Neural cell (in vitro differentiated cells): ENCODE results near the gene PRKCE. TPM values are rescaled to one million over a fixed set of nuclear protein-coding genes. Genes with fewer than 3 reads are reported as not detected.

Source experiments
- H2AFZ ChIP-seq: fragments of 200-600, 300-800 bp; sonication (generic), shearing (Covaris generic); 2 replicates; pipeline ENCODE4 v1.6.0; 2014; ENCODE audit warnings: low read depth, mild to moderate bottlenecking, antibody characterized with exemption, low read length, moderate library complexity
- H3F3A ChIP-seq: fragments of 200-600 bp; shearing (Covaris generic); 2 replicates; pipeline ENCODE4 v1.6.1; 2016; ENCODE audit warnings: mild to moderate bottlenecking, moderate library complexity, mixed read lengths, antibody characterized with exemption, low read length; ENCODE audit not compliant: insufficient read depth, poor library complexity, severe bottlenecking
- H3K27ac ChIP-seq: fragments of 200-600, 300-800 bp; sonication (generic), shearing (Covaris generic); 2 replicates; pipeline ENCODE4 v1.5.1; 2014; ENCODE audit warnings: mild to moderate bottlenecking, low read length, moderate library complexity
- H3K27me3 ChIP-seq: fragments of 300-800, 200-600 bp; sonication (generic), shearing (Covaris generic); 2 replicates; pipeline ENCODE4 v1.6.0; 2014; ENCODE audit warnings: mild to moderate bottlenecking, low read depth, low read length, moderate library complexity; ENCODE audit not compliant: insufficient read depth
- H3K36me3 ChIP-seq: fragments of 300-800, 200-600 bp; sonication (generic), shearing (Covaris generic); 2 replicates; pipeline ENCODE4 v1.5.1; 2014; ENCODE audit warnings: mild to moderate bottlenecking, antibody characterized with exemption, low read length, moderate library complexity; ENCODE audit not compliant: insufficient read depth
- H3K4me2 ChIP-seq: fragments of 300-800, 200-600 bp; sonication (generic), shearing (Covaris generic); 2 replicates; pipeline ENCODE4 v1.6.0; 2014; ENCODE audit warnings: mild to moderate bottlenecking, low read length
- H3K4me3 ChIP-seq: fragments of 300-800, 200-600 bp; sonication (generic), shearing (Covaris generic); 2 replicates; pipeline ENCODE4 v1.5.1; 2014; ENCODE audit warnings: mild to moderate bottlenecking, low read length, moderate library complexity
- H3K79me2 ChIP-seq: fragments of 200-600 bp; shearing (Covaris generic); replicated peaks from 2 replicates; pipeline ENCODE4 v1.6.0; 2014; ENCODE audit warnings: mild to moderate bottlenecking, low read length, moderate library complexity; ENCODE audit not compliant: insufficient read depth
- H3K9ac ChIP-seq: fragments of 300-800, 200-600 bp; sonication (generic), shearing (Covaris generic); 2 replicates; pipeline ENCODE4 v1.6.1; 2016; ENCODE audit warnings: mild to moderate bottlenecking, low read length, mixed read lengths
- H3K9me2 ChIP-seq: fragments of 200-600 bp; shearing (Covaris generic); 2 replicates; pipeline ENCODE4 v1.6.1; 2016; ENCODE audit warnings: mild to moderate bottlenecking, low read length, mixed read lengths; ENCODE audit not compliant: insufficient read depth
- H3K9me3 ChIP-seq: fragments of 200-600, 300-800 bp; sonication (generic), shearing (Covaris generic); 2 replicates; pipeline ENCODE4 v1.6.1; 2016; ENCODE audit warnings: mild to moderate bottlenecking, mixed run types, low read length, moderate library complexity, mixed read lengths
- H4K20me1 ChIP-seq: fragments of 200-600 bp; shearing (Covaris generic); 2 replicates; pipeline ENCODE4 v1.6.1; 2016; ENCODE audit warnings: mild to moderate bottlenecking, mixed run types; ENCODE audit not compliant: insufficient read depth
- EP300 ChIP-seq: fragments of 450-650 bp; conservative IDR thresholded peaks from 2 replicates; pipeline ENCODE4 v1.6.1; 2014; ENCODE audit warnings: antibody characterized with exemption, mild to moderate bottlenecking, moderate library complexity; ENCODE audit not compliant: poor library complexity, severe bottlenecking
- EZH2 ChIP-seq: fragments of 200-600, 300-800 bp; shearing (Covaris generic), sonication (generic); IDR thresholded peaks from 2 replicates; pipeline ENCODE4 v1.6.1; 2014; ENCODE audit warnings: antibody characterized with exemption, low read length, borderline replicate concordance, mild to moderate bottlenecking; ENCODE audit not compliant: insufficient read depth, poor library complexity, severe bottlenecking
- MXI1 ChIP-seq: fragments of 450-650 bp; conservative IDR thresholded peaks from 2 replicates; pipeline ENCODE4 v1.6.1; 2014; ENCODE audit warnings: antibody characterized with exemption, mild to moderate bottlenecking; ENCODE audit not compliant: poor library complexity, severe bottlenecking
- POLR2AphosphoS5 ChIP-seq: IDR thresholded peaks from 2 replicates; pipeline ENCODE4 v1.6.1; 2012
- RAD21 ChIP-seq: fragments of 450-650 bp; conservative IDR thresholded peaks from 2 replicates; pipeline ENCODE4 v1.6.1; 2014; ENCODE audit warnings: antibody characterized with exemption, mild to moderate bottlenecking, moderate library complexity
- SMC3 ChIP-seq: fragments of 450-650 bp; conservative IDR thresholded peaks from 2 replicates; pipeline ENCODE4 v1.6.1; 2014; ENCODE audit warnings: antibody characterized with exemption, mild to moderate bottlenecking, moderate library complexity; ENCODE audit not compliant: poor library complexity
- TAF1 ChIP-seq: IDR thresholded peaks from 2 replicates; pipeline ENCODE4 v1.6.1; 2012; ENCODE audit warnings: low read depth
- polyA plus RNA-seq: library from polyadenylated mRNA; depleted of rRNA; stranded (reverse); fragments of >200 nt; gene quantifications from 2 replicates; pipeline ENCODE4 v1.2.3, GENCODE V29; 2014
- TF ChIP-seq, protein P1 (sequence below): fragments of 450-650 bp; IDR thresholded peaks from 2 replicates; pipeline ENCODE4 v1.5.1; 2014; ENCODE audit warnings: antibody characterized with exemption, mild to moderate bottlenecking, moderate library complexity; ENCODE audit not compliant: poor library complexity, severe bottlenecking
- TF ChIP-seq, protein P2 (sequence below): IDR thresholded peaks from 2 replicates; pipeline ENCODE4 v1.6.1; 2012; ENCODE audit warnings: borderline replicate concordance

Gene PRKCE
- polyA plus RNA-seq, 1 donor from 2014 or later = 5.4 TPM

- H3K9me2 ChIP-seq = no peaks in the 10 kb centered on the region
- no peaks in the 10 kb centered on the region for H3F3A ChIP-seq
- H3K36me3 ChIP-seq = no peaks in the 10 kb centered on the region
- H3K27ac ChIP-seq = no peak overlapping the region
- no peaks in the 10 kb centered on the region for H3K79me2 ChIP-seq
- no peaks in the 10 kb centered on the region for H3K27me3 ChIP-seq
- no peak overlapping the region for H2AFZ ChIP-seq
- H3K9ac ChIP-seq = no peak overlapping the region
- H3K4me3 ChIP-seq = no peak overlapping the region
- H3K4me2 ChIP-seq = no peak overlapping the region
- no peaks in the 10 kb centered on the region for H4K20me1 ChIP-seq
- TF ChIP-seq TAF1 (no peak), MXI1 (no peak), POLR2AphosphoS5 (no peak), RAD21 (no peak), EZH2 (no peak), SMC3 (no peak), EP300 (no peak)
- TF ChIP-seq, protein P1, sequence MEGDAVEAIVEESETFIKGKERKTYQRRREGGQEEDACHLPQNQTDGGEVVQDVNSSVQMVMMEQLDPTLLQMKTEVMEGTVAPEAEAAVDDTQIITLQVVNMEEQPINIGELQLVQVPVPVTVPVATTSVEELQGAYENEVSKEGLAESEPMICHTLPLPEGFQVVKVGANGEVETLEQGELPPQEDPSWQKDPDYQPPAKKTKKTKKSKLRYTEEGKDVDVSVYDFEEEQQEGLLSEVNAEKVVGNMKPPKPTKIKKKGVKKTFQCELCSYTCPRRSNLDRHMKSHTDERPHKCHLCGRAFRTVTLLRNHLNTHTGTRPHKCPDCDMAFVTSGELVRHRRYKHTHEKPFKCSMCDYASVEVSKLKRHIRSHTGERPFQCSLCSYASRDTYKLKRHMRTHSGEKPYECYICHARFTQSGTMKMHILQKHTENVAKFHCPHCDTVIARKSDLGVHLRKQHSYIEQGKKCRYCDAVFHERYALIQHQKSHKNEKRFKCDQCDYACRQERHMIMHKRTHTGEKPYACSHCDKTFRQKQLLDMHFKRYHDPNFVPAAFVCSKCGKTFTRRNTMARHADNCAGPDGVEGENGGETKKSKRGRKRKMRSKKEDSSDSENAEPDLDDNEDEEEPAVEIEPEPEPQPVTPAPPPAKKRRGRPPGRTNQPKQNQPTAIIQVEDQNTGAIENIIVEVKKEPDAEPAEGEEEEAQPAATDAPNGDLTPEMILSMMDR = no peak
- TF ChIP-seq, protein P2, sequence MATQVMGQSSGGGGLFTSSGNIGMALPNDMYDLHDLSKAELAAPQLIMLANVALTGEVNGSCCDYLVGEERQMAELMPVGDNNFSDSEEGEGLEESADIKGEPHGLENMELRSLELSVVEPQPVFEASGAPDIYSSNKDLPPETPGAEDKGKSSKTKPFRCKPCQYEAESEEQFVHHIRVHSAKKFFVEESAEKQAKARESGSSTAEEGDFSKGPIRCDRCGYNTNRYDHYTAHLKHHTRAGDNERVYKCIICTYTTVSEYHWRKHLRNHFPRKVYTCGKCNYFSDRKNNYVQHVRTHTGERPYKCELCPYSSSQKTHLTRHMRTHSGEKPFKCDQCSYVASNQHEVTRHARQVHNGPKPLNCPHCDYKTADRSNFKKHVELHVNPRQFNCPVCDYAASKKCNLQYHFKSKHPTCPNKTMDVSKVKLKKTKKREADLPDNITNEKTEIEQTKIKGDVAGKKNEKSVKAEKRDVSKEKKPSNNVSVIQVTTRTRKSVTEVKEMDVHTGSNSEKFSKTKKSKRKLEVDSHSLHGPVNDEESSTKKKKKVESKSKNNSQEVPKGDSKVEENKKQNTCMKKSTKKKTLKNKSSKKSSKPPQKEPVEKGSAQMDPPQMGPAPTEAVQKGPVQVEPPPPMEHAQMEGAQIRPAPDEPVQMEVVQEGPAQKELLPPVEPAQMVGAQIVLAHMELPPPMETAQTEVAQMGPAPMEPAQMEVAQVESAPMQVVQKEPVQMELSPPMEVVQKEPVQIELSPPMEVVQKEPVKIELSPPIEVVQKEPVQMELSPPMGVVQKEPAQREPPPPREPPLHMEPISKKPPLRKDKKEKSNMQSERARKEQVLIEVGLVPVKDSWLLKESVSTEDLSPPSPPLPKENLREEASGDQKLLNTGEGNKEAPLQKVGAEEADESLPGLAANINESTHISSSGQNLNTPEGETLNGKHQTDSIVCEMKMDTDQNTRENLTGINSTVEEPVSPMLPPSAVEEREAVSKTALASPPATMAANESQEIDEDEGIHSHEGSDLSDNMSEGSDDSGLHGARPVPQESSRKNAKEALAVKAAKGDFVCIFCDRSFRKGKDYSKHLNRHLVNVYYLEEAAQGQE = no peak
- no peaks in the 10 kb centered on the region for H3K9me3 ChIP-seq
These were observed 535.7 kb downstream of the PRKCE start for GRCh38 chr2:46187112-46187618.

- Histone ChIP-seq H3K79me2 (no peaks in the 10 kb centered on the region), H3K4me2 (no peak overlapping the region), H3K4me3 (no peak overlapping the region), H3K27me3 (no peaks in the 10 kb centered on the region), H3F3A (no peaks in the 10 kb centered on the region), H3K36me3 (no peaks in the 10 kb centered on the region), H3K9ac (no peak overlapping the region), H4K20me1 (no peaks in the 10 kb centered on the region), H3K9me3 (no peaks in the 10 kb centered on the region), H3K27ac (no peak overlapping the region), H3K9me2 (no peaks in the 10 kb centered on the region), H2AFZ (no peak overlapping the region)
- no peak for TF ChIP-seq TAF1
- no peak for TF ChIP-seq EZH2
- TF ChIP-seq, protein P2 = no peak
- no peak for TF ChIP-seq POLR2AphosphoS5
- no peak for TF ChIP-seq EP300
- no peak for TF ChIP-seq SMC3
- TF ChIP-seq, protein P1 = no peak
- no peak for TF ChIP-seq RAD21
- no peak for TF ChIP-seq MXI1
These were observed 536.7 kb downstream of the PRKCE start for GRCh38 chr2:46188041-46188716.
